Neural cell (in vitro differentiated cells): ENCODE data around the gene BMAL2. TPM values are rescaled to one million over a fixed set of nuclear protein-coding genes. Genes with fewer than 3 reads are reported as not detected.

Experiments used
- H2AFZ ChIP-seq: fragments of 200-600, 300-800 bp; sonication (generic), shearing (Covaris generic); 2 replicates; pipeline ENCODE4 v1.6.0; 2014; ENCODE audit warnings: low read depth, mild to moderate bottlenecking, antibody characterized with exemption, low read length, moderate library complexity
- H3F3A ChIP-seq: fragments of 200-600 bp; shearing (Covaris generic); 2 replicates; pipeline ENCODE4 v1.6.1; 2016; ENCODE audit warnings: mild to moderate bottlenecking, moderate library complexity, mixed read lengths, antibody characterized with exemption, low read length; ENCODE audit not compliant: insufficient read depth, poor library complexity, severe bottlenecking
- H3K27ac ChIP-seq: fragments of 200-600, 300-800 bp; sonication (generic), shearing (Covaris generic); 2 replicates; pipeline ENCODE4 v1.5.1; 2014; ENCODE audit warnings: mild to moderate bottlenecking, low read length, moderate library complexity
- H3K27me3 ChIP-seq: fragments of 300-800, 200-600 bp; sonication (generic), shearing (Covaris generic); 2 replicates; pipeline ENCODE4 v1.6.0; 2014; ENCODE audit warnings: mild to moderate bottlenecking, low read depth, low read length, moderate library complexity; ENCODE audit not compliant: insufficient read depth
- H3K36me3 ChIP-seq: fragments of 300-800, 200-600 bp; sonication (generic), shearing (Covaris generic); 2 replicates; pipeline ENCODE4 v1.5.1; 2014; ENCODE audit warnings: mild to moderate bottlenecking, antibody characterized with exemption, low read length, moderate library complexity; ENCODE audit not compliant: insufficient read depth
- H3K4me2 ChIP-seq: fragments of 300-800, 200-600 bp; sonication (generic), shearing (Covaris generic); 2 replicates; pipeline ENCODE4 v1.6.0; 2014; ENCODE audit warnings: mild to moderate bottlenecking, low read length
- H3K4me3 ChIP-seq: fragments of 300-800, 200-600 bp; sonication (generic), shearing (Covaris generic); 2 replicates; pipeline ENCODE4 v1.5.1; 2014; ENCODE audit warnings: mild to moderate bottlenecking, low read length, moderate library complexity
- H3K79me2 ChIP-seq: fragments of 200-600 bp; shearing (Covaris generic); replicated peaks from 2 replicates; pipeline ENCODE4 v1.6.0; 2014; ENCODE audit warnings: mild to moderate bottlenecking, low read length, moderate library complexity; ENCODE audit not compliant: insufficient read depth
- H3K9ac ChIP-seq: fragments of 300-800, 200-600 bp; sonication (generic), shearing (Covaris generic); 2 replicates; pipeline ENCODE4 v1.6.1; 2016; ENCODE audit warnings: mild to moderate bottlenecking, low read length, mixed read lengths
- H3K9me2 ChIP-seq: fragments of 200-600 bp; shearing (Covaris generic); 2 replicates; pipeline ENCODE4 v1.6.1; 2016; ENCODE audit warnings: mild to moderate bottlenecking, low read length, mixed read lengths; ENCODE audit not compliant: insufficient read depth
- H3K9me3 ChIP-seq: fragments of 200-600, 300-800 bp; sonication (generic), shearing (Covaris generic); 2 replicates; pipeline ENCODE4 v1.6.1; 2016; ENCODE audit warnings: mild to moderate bottlenecking, mixed run types, low read length, moderate library complexity, mixed read lengths
- H4K20me1 ChIP-seq: fragments of 200-600 bp; shearing (Covaris generic); 2 replicates; pipeline ENCODE4 v1.6.1; 2016; ENCODE audit warnings: mild to moderate bottlenecking, mixed run types; ENCODE audit not compliant: insufficient read depth
- EP300 ChIP-seq: fragments of 450-650 bp; conservative IDR thresholded peaks from 2 replicates; pipeline ENCODE4 v1.6.1; 2014; ENCODE audit warnings: antibody characterized with exemption, mild to moderate bottlenecking, moderate library complexity; ENCODE audit not compliant: poor library complexity, severe bottlenecking
- EZH2 ChIP-seq: fragments of 200-600, 300-800 bp; shearing (Covaris generic), sonication (generic); IDR thresholded peaks from 2 replicates; pipeline ENCODE4 v1.6.1; 2014; ENCODE audit warnings: antibody characterized with exemption, low read length, borderline replicate concordance, mild to moderate bottlenecking; ENCODE audit not compliant: insufficient read depth, poor library complexity, severe bottlenecking
- MXI1 ChIP-seq: fragments of 450-650 bp; conservative IDR thresholded peaks from 2 replicates; pipeline ENCODE4 v1.6.1; 2014; ENCODE audit warnings: antibody characterized with exemption, mild to moderate bottlenecking; ENCODE audit not compliant: poor library complexity, severe bottlenecking
- POLR2AphosphoS5 ChIP-seq: IDR thresholded peaks from 2 replicates; pipeline ENCODE4 v1.6.1; 2012
- RAD21 ChIP-seq: fragments of 450-650 bp; conservative IDR thresholded peaks from 2 replicates; pipeline ENCODE4 v1.6.1; 2014; ENCODE audit warnings: antibody characterized with exemption, mild to moderate bottlenecking, moderate library complexity
- SMC3 ChIP-seq: fragments of 450-650 bp; conservative IDR thresholded peaks from 2 replicates; pipeline ENCODE4 v1.6.1; 2014; ENCODE audit warnings: antibody characterized with exemption, mild to moderate bottlenecking, moderate library complexity; ENCODE audit not compliant: poor library complexity
- TAF1 ChIP-seq: IDR thresholded peaks from 2 replicates; pipeline ENCODE4 v1.6.1; 2012; ENCODE audit warnings: low read depth
- polyA plus RNA-seq: library from polyadenylated mRNA; depleted of rRNA; stranded (reverse); fragments of >200 nt; gene quantifications from 2 replicates; pipeline ENCODE4 v1.2.3, GENCODE V29; 2014
- TF ChIP-seq, protein P1 (sequence below): IDR thresholded peaks from 2 replicates; pipeline ENCODE4 v1.6.1; 2012; ENCODE audit warnings: borderline replicate concordance
- TF ChIP-seq, protein P2 (sequence below): fragments of 450-650 bp; IDR thresholded peaks from 2 replicates; pipeline ENCODE4 v1.5.1; 2014; ENCODE audit warnings: antibody characterized with exemption, mild to moderate bottlenecking, moderate library complexity; ENCODE audit not compliant: poor library complexity, severe bottlenecking

BMAL2 gene
- polyA plus RNA-seq, 1 donor from 2014 or later = 9.8 TPM

DNA sequence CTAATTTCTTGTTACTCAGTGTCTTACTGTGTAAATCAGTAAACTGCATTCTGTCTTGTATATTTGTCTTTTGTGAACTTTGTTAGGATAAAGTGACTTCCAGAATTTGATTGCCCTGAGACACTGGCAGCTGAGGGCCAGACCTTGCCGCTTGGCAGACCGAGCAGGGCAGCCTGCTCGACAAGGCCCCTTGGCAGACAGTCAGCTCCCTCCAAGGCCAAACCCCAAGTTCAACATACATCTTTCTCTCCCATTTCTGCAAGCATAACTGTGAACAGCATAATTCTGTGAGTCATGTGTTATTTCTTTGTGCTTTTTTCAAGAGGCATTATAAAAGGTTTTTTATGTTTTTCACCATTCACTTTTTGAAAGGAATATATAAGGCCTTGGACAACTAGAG, 39.2 kb upstream of the BMAL2 start:
- Histone ChIP-seq H3K36me3 (no peaks in the 10 kb centered on the region), H4K20me1 (no peaks in the 10 kb centered on the region), H3F3A (no peaks in the 10 kb centered on the region), H3K27me3 (no peaks in the 10 kb centered on the region), H3K4me3 (no peak overlapping the region), H3K79me2 (no peaks in the 10 kb centered on the region), H3K9me3 (no peaks in the 10 kb centered on the region), H3K9me2 (no peaks in the 10 kb centered on the region), H3K9ac (no peak overlapping the region), H3K27ac (no peak overlapping the region), H3K4me2 (no peak overlapping the region), H2AFZ (no peak overlapping the region)
- TF ChIP-seq, protein P1, sequence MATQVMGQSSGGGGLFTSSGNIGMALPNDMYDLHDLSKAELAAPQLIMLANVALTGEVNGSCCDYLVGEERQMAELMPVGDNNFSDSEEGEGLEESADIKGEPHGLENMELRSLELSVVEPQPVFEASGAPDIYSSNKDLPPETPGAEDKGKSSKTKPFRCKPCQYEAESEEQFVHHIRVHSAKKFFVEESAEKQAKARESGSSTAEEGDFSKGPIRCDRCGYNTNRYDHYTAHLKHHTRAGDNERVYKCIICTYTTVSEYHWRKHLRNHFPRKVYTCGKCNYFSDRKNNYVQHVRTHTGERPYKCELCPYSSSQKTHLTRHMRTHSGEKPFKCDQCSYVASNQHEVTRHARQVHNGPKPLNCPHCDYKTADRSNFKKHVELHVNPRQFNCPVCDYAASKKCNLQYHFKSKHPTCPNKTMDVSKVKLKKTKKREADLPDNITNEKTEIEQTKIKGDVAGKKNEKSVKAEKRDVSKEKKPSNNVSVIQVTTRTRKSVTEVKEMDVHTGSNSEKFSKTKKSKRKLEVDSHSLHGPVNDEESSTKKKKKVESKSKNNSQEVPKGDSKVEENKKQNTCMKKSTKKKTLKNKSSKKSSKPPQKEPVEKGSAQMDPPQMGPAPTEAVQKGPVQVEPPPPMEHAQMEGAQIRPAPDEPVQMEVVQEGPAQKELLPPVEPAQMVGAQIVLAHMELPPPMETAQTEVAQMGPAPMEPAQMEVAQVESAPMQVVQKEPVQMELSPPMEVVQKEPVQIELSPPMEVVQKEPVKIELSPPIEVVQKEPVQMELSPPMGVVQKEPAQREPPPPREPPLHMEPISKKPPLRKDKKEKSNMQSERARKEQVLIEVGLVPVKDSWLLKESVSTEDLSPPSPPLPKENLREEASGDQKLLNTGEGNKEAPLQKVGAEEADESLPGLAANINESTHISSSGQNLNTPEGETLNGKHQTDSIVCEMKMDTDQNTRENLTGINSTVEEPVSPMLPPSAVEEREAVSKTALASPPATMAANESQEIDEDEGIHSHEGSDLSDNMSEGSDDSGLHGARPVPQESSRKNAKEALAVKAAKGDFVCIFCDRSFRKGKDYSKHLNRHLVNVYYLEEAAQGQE = no peak
- TF ChIP-seq EP300 (no peak), TAF1 (no peak), POLR2AphosphoS5 (no peak), SMC3 (no peak)
- TF ChIP-seq, protein P2, sequence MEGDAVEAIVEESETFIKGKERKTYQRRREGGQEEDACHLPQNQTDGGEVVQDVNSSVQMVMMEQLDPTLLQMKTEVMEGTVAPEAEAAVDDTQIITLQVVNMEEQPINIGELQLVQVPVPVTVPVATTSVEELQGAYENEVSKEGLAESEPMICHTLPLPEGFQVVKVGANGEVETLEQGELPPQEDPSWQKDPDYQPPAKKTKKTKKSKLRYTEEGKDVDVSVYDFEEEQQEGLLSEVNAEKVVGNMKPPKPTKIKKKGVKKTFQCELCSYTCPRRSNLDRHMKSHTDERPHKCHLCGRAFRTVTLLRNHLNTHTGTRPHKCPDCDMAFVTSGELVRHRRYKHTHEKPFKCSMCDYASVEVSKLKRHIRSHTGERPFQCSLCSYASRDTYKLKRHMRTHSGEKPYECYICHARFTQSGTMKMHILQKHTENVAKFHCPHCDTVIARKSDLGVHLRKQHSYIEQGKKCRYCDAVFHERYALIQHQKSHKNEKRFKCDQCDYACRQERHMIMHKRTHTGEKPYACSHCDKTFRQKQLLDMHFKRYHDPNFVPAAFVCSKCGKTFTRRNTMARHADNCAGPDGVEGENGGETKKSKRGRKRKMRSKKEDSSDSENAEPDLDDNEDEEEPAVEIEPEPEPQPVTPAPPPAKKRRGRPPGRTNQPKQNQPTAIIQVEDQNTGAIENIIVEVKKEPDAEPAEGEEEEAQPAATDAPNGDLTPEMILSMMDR = no peak

DNA sequence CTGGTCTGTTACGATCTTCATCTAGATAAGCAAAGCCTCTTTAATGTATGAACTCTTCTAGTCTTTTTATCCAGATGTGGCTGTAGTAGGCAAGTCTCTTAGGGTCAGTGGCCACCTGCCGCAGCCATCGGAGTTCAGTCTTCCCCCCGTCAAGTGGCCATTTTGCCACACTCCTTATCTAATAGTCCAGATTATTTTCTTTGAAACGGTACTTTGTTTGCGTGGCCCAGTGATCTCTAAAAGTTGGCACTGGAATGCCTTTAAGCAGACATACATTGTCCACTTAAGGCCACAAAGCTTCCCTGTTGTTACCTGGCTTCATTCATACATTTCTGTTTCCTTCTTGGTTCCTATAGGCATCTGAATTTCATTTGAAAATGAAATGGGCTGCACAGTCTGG, 36.0 kb upstream of the BMAL2 start:
- H3K9me2 ChIP-seq = no peaks in the 10 kb centered on the region
- H3K9ac ChIP-seq = no peak overlapping the region
- no peak overlapping the region for H2AFZ ChIP-seq
- H3K27ac ChIP-seq = no peak overlapping the region
- no peaks in the 10 kb centered on the region for H4K20me1 ChIP-seq
- peaks cover 8% of the 10 kb centered on the region for H3K36me3 ChIP-seq
- H3K4me3 ChIP-seq = no peak overlapping the region
- no peaks in the 10 kb centered on the region for H3F3A ChIP-seq
- H3K27me3 ChIP-seq = no peaks in the 10 kb centered on the region
- no peaks in the 10 kb centered on the region for H3K79me2 ChIP-seq
- H3K4me2 ChIP-seq = no peak overlapping the region
- TF ChIP-seq MXI1 (no peak), RAD21 (no peak), EZH2 (no peak), POLR2AphosphoS5 (no peak), SMC3 (no peak), EP300 (no peak), TAF1 (no peak)
- TF ChIP-seq, protein P1 = no peak
- TF ChIP-seq, protein P2 = no peak
- H3K9me3 ChIP-seq = no peaks in the 10 kb centered on the region
